Peyer's patch (tissue), 4 donors: ENCODE data around the gene FBXO39.

ENCODE experiments used
- POLR2A ChIP-seq, 2 donors: fragments of 450-650 bp; IDR thresholded peaks; one replicate each; pipeline ENCODE4 v1.5.1; 2017; ENCODE audit warnings: antibody characterized with exemption in 2 of 2, mild to moderate bottlenecking in 2 of 2, moderate library complexity in 2 of 2
- TF ChIP-seq, protein P1 (sequence below), 6 experiments: fragments of 450-650 bp in 4 of 6; fragments of 200-600 bp in 2 of 6; sonication (generic) in 1 of 6; IDR thresholded peaks; one replicate each; pipeline ENCODE4 v1.5.1; 2017 to 2019; ENCODE audit warnings: antibody characterized with exemption in 6 of 6, mild to moderate bottlenecking in 3 of 6, moderate library complexity in 1 of 6

- TF ChIP-seq, protein P1, sequence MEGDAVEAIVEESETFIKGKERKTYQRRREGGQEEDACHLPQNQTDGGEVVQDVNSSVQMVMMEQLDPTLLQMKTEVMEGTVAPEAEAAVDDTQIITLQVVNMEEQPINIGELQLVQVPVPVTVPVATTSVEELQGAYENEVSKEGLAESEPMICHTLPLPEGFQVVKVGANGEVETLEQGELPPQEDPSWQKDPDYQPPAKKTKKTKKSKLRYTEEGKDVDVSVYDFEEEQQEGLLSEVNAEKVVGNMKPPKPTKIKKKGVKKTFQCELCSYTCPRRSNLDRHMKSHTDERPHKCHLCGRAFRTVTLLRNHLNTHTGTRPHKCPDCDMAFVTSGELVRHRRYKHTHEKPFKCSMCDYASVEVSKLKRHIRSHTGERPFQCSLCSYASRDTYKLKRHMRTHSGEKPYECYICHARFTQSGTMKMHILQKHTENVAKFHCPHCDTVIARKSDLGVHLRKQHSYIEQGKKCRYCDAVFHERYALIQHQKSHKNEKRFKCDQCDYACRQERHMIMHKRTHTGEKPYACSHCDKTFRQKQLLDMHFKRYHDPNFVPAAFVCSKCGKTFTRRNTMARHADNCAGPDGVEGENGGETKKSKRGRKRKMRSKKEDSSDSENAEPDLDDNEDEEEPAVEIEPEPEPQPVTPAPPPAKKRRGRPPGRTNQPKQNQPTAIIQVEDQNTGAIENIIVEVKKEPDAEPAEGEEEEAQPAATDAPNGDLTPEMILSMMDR (IDR thresholded peaks at IDR 0.05): no peak
- TF ChIP-seq POLR2A (IDR thresholded peaks at IDR 0.05): no peak
These were observed 4.0 kb downstream of the FBXO39 start for GRCh38 chr17:6780001-6780400.
